Measurements from ENCODE around the gene KAZN.

Gene KAZN

GRCh38 chr1:14855268-14855667 is 256.8 kb downstream of the KAZN start:
- TF ChIP-seq EGR1 (IDR thresholded peaks at IDR 0.05): no peak
- no peak for TF ChIP-seq REST (IDR thresholded peaks at IDR 0.05; ENCODE audit: low read depth)
- no peak for TF ChIP-seq MAX (IDR thresholded peaks at IDR 0.05)
- no peak for TF ChIP-seq CREB1 (IDR thresholded peaks at IDR 0.05; ENCODE audit: low read depth)
- no peak for TF ChIP-seq TAF1 (IDR thresholded peaks at IDR 0.05; ENCODE audit: low read depth)
- no peak for TF ChIP-seq CEBPB (IDR thresholded peaks at IDR 0.05)
- TF ChIP-seq YY1 (IDR thresholded peaks at IDR 0.05; ENCODE audit: low read depth): no peak
- no peak for TF ChIP-seq FOXM1 (IDR thresholded peaks at IDR 0.05; ENCODE audit: borderline replicate concordance, low read depth)
- no peak for TF ChIP-seq EP300 (IDR thresholded peaks at IDR 0.05; ENCODE audit: borderline replicate concordance)
- no peak for TF ChIP-seq TEAD4 (IDR thresholded peaks at IDR 0.05)
- TF ChIP-seq USF1 (IDR thresholded peaks at IDR 0.05): no peak
- no peak for TF ChIP-seq TCF12 (IDR thresholded peaks at IDR 0.05; ENCODE audit: low read depth)
- no peak for TF ChIP-seq NFIC (IDR thresholded peaks at IDR 0.05)

GRCh38 chr1:14855801-14856200 is 257.3 kb downstream of the KAZN start:
- TF ChIP-seq REST (IDR thresholded peaks at IDR 0.05; ENCODE audit: low read depth) (no peak), YY1 (IDR thresholded peaks at IDR 0.05; ENCODE audit: low read depth) (no peak), ZBTB7A (IDR thresholded peaks at IDR 0.05; ENCODE audit: low read depth) (no peak), TAF1 (IDR thresholded peaks at IDR 0.05; ENCODE audit: low read depth) (no peak), TEAD4 (IDR thresholded peaks at IDR 0.05) (no peak), FOXM1 (IDR thresholded peaks at IDR 0.05; ENCODE audit: borderline replicate concordance, low read depth) (no peak), EGR1 (IDR thresholded peaks at IDR 0.05) (no peak), CREB1 (IDR thresholded peaks at IDR 0.05; ENCODE audit: low read depth) (no peak)

- TF ChIP-seq TEAD4 (IDR thresholded peaks at IDR 0.05): no peak
- no peak for TF ChIP-seq YY1 (IDR thresholded peaks at IDR 0.05; ENCODE audit: low read depth)
- no peak for TF ChIP-seq USF1 (IDR thresholded peaks at IDR 0.05)
- TF ChIP-seq EP300 (IDR thresholded peaks at IDR 0.05; ENCODE audit: borderline replicate concordance): no peak
- TF ChIP-seq TCF12 (IDR thresholded peaks at IDR 0.05; ENCODE audit: low read depth): no peak
- no peak for TF ChIP-seq CEBPB (IDR thresholded peaks at IDR 0.05)
- no peak for TF ChIP-seq REST (IDR thresholded peaks at IDR 0.05; ENCODE audit: low read depth)
- TF ChIP-seq EGR1 (IDR thresholded peaks at IDR 0.05): no peak
- TF ChIP-seq TAF1 (IDR thresholded peaks at IDR 0.05; ENCODE audit: low read depth): no peak
- no peak for TF ChIP-seq MAX (IDR thresholded peaks at IDR 0.05)
- TF ChIP-seq NFIC (IDR thresholded peaks at IDR 0.05): no peak
- TF ChIP-seq FOXM1 (IDR thresholded peaks at IDR 0.05; ENCODE audit: borderline replicate concordance, low read depth): no peak
- TF ChIP-seq CREB1 (IDR thresholded peaks at IDR 0.05; ENCODE audit: low read depth): no peak
- TF ChIP-seq RAD21 (IDR thresholded peaks at IDR 0.05; ENCODE audit: low read depth): no peak
- TF ChIP-seq ZBTB7A (IDR thresholded peaks at IDR 0.05; ENCODE audit: low read depth): no peak
Measured at GRCh38 chr1:14857436-14858195, 259.1 kb downstream of the KAZN start.

- TF ChIP-seq YY1 (IDR thresholded peaks at IDR 0.05; ENCODE audit: low read depth) (no peak), EP300 (IDR thresholded peaks at IDR 0.05; ENCODE audit: borderline replicate concordance) (no peak), FOXM1 (IDR thresholded peaks at IDR 0.05; ENCODE audit: borderline replicate concordance, low read depth) (no peak), CREB1 (IDR thresholded peaks at IDR 0.05; ENCODE audit: low read depth) (no peak), REST (IDR thresholded peaks at IDR 0.05; ENCODE audit: low read depth) (no peak), TAF1 (IDR thresholded peaks at IDR 0.05; ENCODE audit: low read depth) (no peak), CEBPB (IDR thresholded peaks at IDR 0.05) (no peak), RAD21 (IDR thresholded peaks at IDR 0.05; ENCODE audit: low read depth) (no peak), MAX (IDR thresholded peaks at IDR 0.05) (no peak), NFIC (IDR thresholded peaks at IDR 0.05) (no peak), ZBTB7A (IDR thresholded peaks at IDR 0.05; ENCODE audit: low read depth) (no peak)
Measured at GRCh38 chr1:14862114-14862771, 263.8 kb downstream of the KAZN start.
